NOMO-1 (cell line): ENCODE measurements around the gene PRDM10.
A peak's percentile ranks its signal among the peaks of the same experiment; 100 is the strongest.
"Not testable (repeated sequence)": the region's sequence is repeated elsewhere in the genome, so short reads cannot be mapped to it uniquely, and the experiment has no call there.

ENCODE experiments used
- DNase-seq, 2 experiments: peaks; one replicate each; lab custom pipeline; 2025; ENCODE audit not compliant: unreplicated experiment in 2 of 2; lab: John Stamatoyannopoulos, UW

Gene PRDM10

GRCh38 chr11:130021606-130022005 is 19.0 kb upstream of the PRDM10 start:
- not testable (repeated sequence) for DNase-seq

- DNase-seq = no peak
Measured at GRCh38 chr11:130020323-130020722, 17.7 kb upstream of the PRDM10 start.

- not testable (repeated sequence) for DNase-seq
Measured at GRCh38 chr11:130015846-130016245, 13.2 kb upstream of the PRDM10 start.

- DNase-seq = no peak
Measured at GRCh38 chr11:130008326-130008725, 5.7 kb upstream of the PRDM10 start.

- DNase-seq = no peak
Measured at GRCh38 chr11:130006929-130007328, 4.3 kb upstream of the PRDM10 start.

GRCh38 chr11:130003717-130004001 is 1.0 kb upstream of the PRDM10 start:
- no peak for DNase-seq

- peak; percentile 92 to 100 for DNase-seq
Measured at GRCh38 chr11:130002846-130003716, 446 bp upstream of the PRDM10 start.

GRCh38 chr11:130001461-130002351 is 929 bp downstream of the PRDM10 start:
- DNase-seq = peak in 1 of 2 experiments; percentile 57

- DNase-seq = peak in 1 of 2 experiments; percentile 20
Measured at GRCh38 chr11:130000552-130001176, 2.0 kb downstream of the PRDM10 start.

- DNase-seq = peak in 1 of 2 experiments; percentile 23
Measured at GRCh38 chr11:129999407-129999806, 3.2 kb downstream of the PRDM10 start.

GRCh38 chr11:129998905-129999304 is 3.7 kb downstream of the PRDM10 start:
- no peak for DNase-seq

- DNase-seq = no peak
Measured at GRCh38 chr11:129998107-129998506, 4.5 kb downstream of the PRDM10 start.

- DNase-seq = no peak
Measured at GRCh38 chr11:129997513-129997912, 5.1 kb downstream of the PRDM10 start.

- no peak for DNase-seq
Measured at GRCh38 chr11:129996113-129996870, 6.3 kb downstream of the PRDM10 start.

GRCh38 chr11:129995163-129995562 is 7.5 kb downstream of the PRDM10 start:
- no peak for DNase-seq

GRCh38 chr11:129992161-129992944 is 10.3 kb downstream of the PRDM10 start:
- peak; percentile 43 to 83 for DNase-seq

GRCh38 chr11:129989149-129989813 is 13.4 kb downstream of the PRDM10 start:
- DNase-seq = no peak

- no peak for DNase-seq
Measured at GRCh38 chr11:129987950-129988349, 14.7 kb downstream of the PRDM10 start.

GRCh38 chr11:129985823-129986222 is 16.8 kb downstream of the PRDM10 start:
- no peak for DNase-seq
